Astrocyte of the cerebellum (primary cell): ENCODE data around the gene LAMB3.
"Not testable (repeated sequence)": the region's sequence is repeated elsewhere in the genome, so short reads cannot be mapped to it uniquely, and the experiment has no call there.

Experiments used
- DNase-seq: peaks from one replicate; pipeline ENCODE4 v3.0.0-alpha.2; 2011; ENCODE audit warnings: low read depth
- H3K4me3 ChIP-seq: 2 replicates; pipeline ENCODE4 v1.5.1; 2011; ENCODE audit warnings: mild to moderate bottlenecking, low read depth, low read length, moderate library complexity
- CTCF ChIP-seq: IDR thresholded peaks from 2 replicates; pipeline ENCODE4 v1.5.1; 2012; ENCODE audit warnings: low read length, low read depth, moderate library complexity, mild to moderate bottlenecking; ENCODE audit errors: missing control alignments
- in situ Hi-C: cut with HindIII; loops from 2 replicates; pipeline ENCODE4 v1.10.0; 2017; ENCODE audit warnings: low sequenced_read_pairs

The LAMB3 gene

GRCh38 chr1:209652121-209652735, at the start of gene LAMB3:
TSS of gene LAMB3 (minus strand) at chr1:209652425. CDS start at chr1:209650944, 1,481 bp downstream.
- no peak for DNase-seq
- TF ChIP-seq CTCF = no peak
- no peak within 1 kb of the TSS for H3K4me3 ChIP-seq
- in situ Hi-C loops = no loop called here

- DNase-seq, in situ Hi-C loops, H3K4me3 ChIP-seq: not testable (repeated sequence)
Observed at GRCh38 chr1:209700686-209701085, 48.5 kb upstream of the LAMB3 start.

- in situ Hi-C loops = no loop called here
- DNase-seq = no peak
- H3K4me3 ChIP-seq = no peak overlapping the region
- TF ChIP-seq CTCF = no peak
Observed at GRCh38 chr1:209697126-209697525, 44.9 kb upstream of the LAMB3 start.

GRCh38 chr1:209696673-209697072, 44.4 kb upstream of the LAMB3 start:
- no peak for DNase-seq
- in situ Hi-C loops = no loop called here
- no peak overlapping the region for H3K4me3 ChIP-seq
- no peak for TF ChIP-seq CTCF

GRCh38 chr1:209692745-209693504, 40.7 kb upstream of the LAMB3 start:
- H3K4me3 ChIP-seq = no peak overlapping the region
- peak; percentile 82 for TF ChIP-seq CTCF
- peak; percentile 68 for DNase-seq
- in situ Hi-C loops = no loop called here

- H3K4me3 ChIP-seq = no peak overlapping the region
- DNase-seq = no peak
- TF ChIP-seq CTCF = no peak
- in situ Hi-C loops = no loop called here
Observed at GRCh38 chr1:209692296-209692695, 40.1 kb upstream of the LAMB3 start.

GRCh38 chr1:209691237-209691636, 39.0 kb upstream of the LAMB3 start:
- H3K4me3 ChIP-seq = no peak overlapping the region
- DNase-seq = no peak
- TF ChIP-seq CTCF = no peak
- in situ Hi-C loops = no loop called here
